Upper lobe of right lung (tissue), 1 donor: ENCODE results near the gene MAN1C1. TPM values are rescaled to one million over a fixed set of nuclear protein-coding genes. Genes with fewer than 3 reads are reported as not detected.

Experiments used
- ATAC-seq: fragments of 200-7000 bp; cut with Tn5 transposase; one replicate; pipeline ENCODE4 v1.9.1; 2020; ENCODE audit warnings: mild to moderate bottlenecking, moderate library complexity
- DNase-seq: peaks from one replicate; pipeline ENCODE4 v3.0.0-alpha.2; 2020
- H3K27ac ChIP-seq: fragments of 200-600 bp; one replicate; pipeline ENCODE4 v1.8.0; 2022
- H3K27me3 ChIP-seq: fragments of 200-600 bp; one replicate; pipeline ENCODE4 v1.8.0; 2022; ENCODE audit warnings: mild to moderate bottlenecking
- H3K36me3 ChIP-seq: fragments of 200-600 bp; one replicate; pipeline ENCODE4 v1.8.0; 2022
- H3K4me1 ChIP-seq: fragments of 200-600 bp; one replicate; pipeline ENCODE4 v1.8.0; 2022
- H3K4me3 ChIP-seq: fragments of 200-600 bp; one replicate; pipeline ENCODE4 v1.8.0; 2022; ENCODE audit warnings: mild to moderate bottlenecking
- H3K9me3 ChIP-seq: fragments of 200-600 bp; one replicate; pipeline ENCODE4 v1.8.0; 2022
- CTCF ChIP-seq: fragments of 200-600 bp; IDR thresholded peaks from one replicate; pipeline ENCODE4 v1.8.0; 2022; ENCODE audit warnings: antibody characterized with exemption
- intact Hi-C: fragments of 100-400 bp; cut with DNase I; formaldehyde crosslinking; loops from one replicate; pipeline ENCODE4 v1.11.0; 2022
- total RNA-seq: library from RNA; stranded (reverse); fragmentation: NEBNext Ultra II Directional; extraction: Animal tissue kit (Norgen Biotek cat#: 25700); gene quantifications from one replicate; pipeline ENCODE4 v1.2.1, GENCODE V29; 2021
- donor health status: DM: no; HTN: yes; CAD: no; lungs with severe emphysema.

MAN1C1 gene
- total RNA-seq, 1 donor from 2014 or later, result 19.7 TPM

- ATAC-seq (no peak), DNase-seq (no peak)
- Histone ChIP-seq H3K4me3 (peak overlapping the region; percentile 85), H3K9me3 (no peaks in the 10 kb centered on the region), H3K27me3 (no peaks in the 10 kb centered on the region), H3K36me3 (no peaks in the 10 kb centered on the region), H3K27ac (peak overlapping the region; percentile 70), H3K4me1 (peaks cover 20% of the 10 kb centered on the region)
- intact Hi-C loops, result loop anchor here (10.0 kb wide), 1 partner anchor 176 kb away; no protein-coding TSS in a partner anchor
- TF ChIP-seq CTCF, result no peak
Observed at GRCh38 chr1:25618433-25618808, 1.8 kb downstream of the MAN1C1 start.

GRCh38 chr1:25619101-25619890, 2.7 kb downstream of the MAN1C1 start:
- ATAC-seq, result no peak
- intact Hi-C loops, result loop anchor here (10.0 kb wide), 1 partner anchor 176 kb away; no protein-coding TSS in a partner anchor
- Histone ChIP-seq H3K36me3 (no peaks in the 10 kb centered on the region), H3K9me3 (no peaks in the 10 kb centered on the region), H3K4me3 (peak overlapping the region; percentile 85), H3K27ac (no peak overlapping the region), H3K4me1 (peaks cover 20% of the 10 kb centered on the region), H3K27me3 (no peaks in the 10 kb centered on the region)
- DNase-seq, result no peak
- TF ChIP-seq CTCF, result peak; percentile 87

GRCh38 chr1:25620211-25620610, 3.6 kb downstream of the MAN1C1 start:
- H3K4me3 ChIP-seq, result no peak overlapping the region
- H3K4me1 ChIP-seq, result peaks cover 20% of the 10 kb centered on the region
- ATAC-seq (no peak), DNase-seq (no peak)
- intact Hi-C loops, result no loop called here
- H3K27ac ChIP-seq, result no peak overlapping the region
- TF ChIP-seq CTCF, result no peak
- H3K9me3 ChIP-seq, result no peaks in the 10 kb centered on the region
- H3K27me3 ChIP-seq, result no peaks in the 10 kb centered on the region
- H3K36me3 ChIP-seq, result no peaks in the 10 kb centered on the region

GRCh38 chr1:25620701-25621350, 4.2 kb downstream of the MAN1C1 start:
- DNase-seq (no peak), ATAC-seq (no peak)
- Histone ChIP-seq H3K9me3 (no peaks in the 10 kb centered on the region), H3K27me3 (no peaks in the 10 kb centered on the region), H3K4me1 (peaks cover 20% of the 10 kb centered on the region), H3K36me3 (no peaks in the 10 kb centered on the region), H3K27ac (no peak overlapping the region), H3K4me3 (no peak overlapping the region)
- intact Hi-C loops, result no loop called here
- no peak for TF ChIP-seq CTCF

GRCh38 chr1:25621876-25622275, 5.3 kb downstream of the MAN1C1 start:
- DNase-seq (no peak), ATAC-seq (no peak)
- no peak for TF ChIP-seq CTCF
- H3K9me3 ChIP-seq, result no peaks in the 10 kb centered on the region
- intact Hi-C loops, result no loop called here
- H3K27me3 ChIP-seq, result no peaks in the 10 kb centered on the region
- H3K4me3 ChIP-seq, result no peak overlapping the region
- no peak overlapping the region for H3K27ac ChIP-seq
- H3K4me1 ChIP-seq, result peaks cover 20% of the 10 kb centered on the region
- H3K36me3 ChIP-seq, result no peaks in the 10 kb centered on the region
